K562 (cell line): ENCODE data around the gene XPNPEP1. TPM values are rescaled to one million over a fixed set of nuclear protein-coding genes. Genes with fewer than 3 reads are reported as not detected.

ENCODE experiments used
- ATAC-seq: fragments of 200-7000 bp; cut with Tn5 transposase; 3 replicates; pipeline ENCODE4 v1.9.1; 2020; ENCODE audit warnings: moderate library complexity
- BruUV-seq: library from RNA; stranded (reverse); fragments of 400-500 nt; replicated peaks from 2 replicates; lab custom pipeline; 2021; lab: Mats Ljungman, UMichigan
- CTCF ChIA-PET: fragments of 300-600 bp; formaldehyde crosslinking; extraction: SDS; loops from one replicate; lab custom pipeline; 2021; ENCODE audit warnings: low intra/inter-chr PET ratio; lab: Yijun Ruan, JAX
- POLR2A ChIA-PET: fragments of 300-600, 350-650 bp; sonication (Branson Sonifier 250); formaldehyde crosslinking; extraction: SDS; loops from one replicate; lab custom pipeline; 2021; ENCODE audit warnings: antibody characterized with exemption, inconsistent platforms; lab: Yijun Ruan, JAX
- DNase-seq, 4 experiments: peaks; one replicate each; pipeline versions ENCODE4 v3.0.0 to v3.0.0-alpha.2; 2011 to 2018; ENCODE audit warnings: low spot score in 3 of 4, mixed read lengths in 3 of 4; ENCODE audit errors: extremely low read depth in 1 of 4
- FAIRE-seq: peaks from 2 replicates; lab custom pipeline; 2011; peaks lifted over from hg19 to GRCh38; lab: Jason Lieb, UNC
- H2AFZ ChIP-seq: 2 replicates; pipeline ENCODE4 v1.6.0; 2011; ENCODE audit warnings: low read depth, low read length, control low read depth, inconsistent platforms
- H3K27ac ChIP-seq: fragments of 200-600 bp; 3 replicates; pipeline ENCODE4 v1.8.0; 2011; ENCODE audit warnings: low read depth, mild to moderate bottlenecking, control low read depth, inconsistent platforms, low read length, moderate library complexity, mixed read lengths; ENCODE audit errors: extremely low read depth
- H3K27me3 ChIP-seq, 2 experiments: fragments of 300-600 bp in 1 of 2; 2 replicates in 1 of 2; 3 replicates in 1 of 2; pipeline versions ENCODE4 v1.6.0 to v1.8.0; 2011; ENCODE audit warnings: inconsistent platforms in 2 of 2, low read length in 2 of 2, mild to moderate bottlenecking in 1 of 2, mixed read lengths in 1 of 2, moderate library complexity in 1 of 2; ENCODE audit not compliant: control insufficient read depth in 2 of 2, insufficient read depth in 2 of 2
- H3K36me3 ChIP-seq: fragments of 300-600 bp; 3 replicates; pipeline ENCODE4 v1.8.0; 2011; ENCODE audit warnings: mild to moderate bottlenecking, low read length, inconsistent platforms; ENCODE audit not compliant: control insufficient read depth, insufficient read depth
- H3K4me1 ChIP-seq, 2 experiments: fragments of 200-600 bp in 1 of 2; replicated peaks in 1 of 2; 2 replicates in 1 of 2; 3 replicates in 1 of 2; pipeline versions ENCODE4 v1.5.1 to v1.8.0; 2011; ENCODE audit warnings: inconsistent platforms in 2 of 2, low read length in 2 of 2, mild to moderate bottlenecking in 1 of 2, mixed read lengths in 1 of 2, moderate library complexity in 1 of 2; ENCODE audit not compliant: control insufficient read depth in 2 of 2, insufficient read depth in 2 of 2
- H3K4me2 ChIP-seq: 2 replicates; pipeline ENCODE4 v1.6.1; 2011; ENCODE audit warnings: low read length, control low read depth, inconsistent platforms, mixed read lengths; ENCODE audit not compliant: insufficient read depth
- H3K4me3 ChIP-seq: fragments of 200-600 bp; sonication (generic), shearing (Covaris generic); 2 replicates; pipeline ENCODE4 v1.5.1; 2016; ENCODE audit warnings: control low read depth, inconsistent platforms
- H3K79me2 ChIP-seq: fragments of 200-600 bp; 3 replicates; pipeline ENCODE4 v1.8.0; 2011; ENCODE audit warnings: low read length, inconsistent platforms; ENCODE audit not compliant: control insufficient read depth, insufficient read depth
- H3K9ac ChIP-seq, 2 experiments: 2 replicates each; pipeline versions ENCODE4 v1.6.0 to v1.6.1; 2011; ENCODE audit warnings: low read depth in 2 of 2, low read length in 2 of 2, control low read depth in 1 of 2, inconsistent platforms in 1 of 2, mild to moderate bottlenecking in 1 of 2, mixed read lengths in 1 of 2; ENCODE audit not compliant: insufficient read depth in 1 of 2
- H3K9me1 ChIP-seq: one replicate; pipeline ENCODE4 v1.6.0; 2011; ENCODE audit warnings: inconsistent platforms, mild to moderate bottlenecking, low read length, moderate library complexity; ENCODE audit not compliant: control insufficient read depth, insufficient read depth
- H3K9me3 ChIP-seq: replicated peaks from 2 replicates; pipeline ENCODE4 v1.5.1; 2011; ENCODE audit warnings: low read depth, low read length, inconsistent platforms; ENCODE audit not compliant: control insufficient read depth, insufficient read depth
- H4K20me1 ChIP-seq: replicated peaks from 2 replicates; pipeline ENCODE4 v1.6.1; 2011; ENCODE audit warnings: low read length, inconsistent platforms, mixed read lengths; ENCODE audit not compliant: control insufficient read depth, insufficient read depth
- CBFA2T2 ChIP-seq: fragments of 450-650 bp; conservative IDR thresholded peaks from 2 replicates; pipeline ENCODE4 v1.6.1; 2017; ENCODE audit warnings: mild to moderate bottlenecking
- HDAC1 ChIP-seq, 2 experiments: fragments of 450-650 bp; IDR thresholded peaks; 2 replicates each; pipeline ENCODE4 v1.6.1; 2016 to 2017; ENCODE audit warnings: inconsistent platforms in 1 of 2, mild to moderate bottlenecking in 1 of 2, moderate library complexity in 1 of 2
- JUNB ChIP-seq: fragments of 450-650 bp; formaldehyde crosslinking; conservative IDR thresholded peaks from 2 replicates; pipeline ENCODE4 v1.4.0; 2020; ENCODE audit warnings: mild to moderate bottlenecking
- ZNF347 ChIP-seq: fragments of 450-650 bp; formaldehyde crosslinking; IDR thresholded peaks from 2 replicates; pipeline ENCODE4 v1.4.0; 2020; ENCODE audit warnings: low read depth, mild to moderate bottlenecking, moderate library complexity
- ZNF507 ChIP-seq: conservative IDR thresholded peaks from 2 replicates; pipeline ENCODE4 v1.6.1; 2017; ENCODE audit warnings: missing genetic modification characterization, missing compliant biosample characterization
- WGBS: fragments of 100-300 bp; shearing (Covaris generic); methylation state at CpG from one replicate; pipeline ENCODE4 v1.1.6; 2016; ENCODE audit warnings: low coverage, mixed read lengths; ENCODE audit not compliant: insufficient coverage; ENCODE audit errors: missing lambda C conversion rate; 5-methylcytosine and 5-hydroxymethylcytosine counted together
- in situ Hi-C: fragments of 300-500 bp; cut with MboI; formaldehyde crosslinking; loops from 4 replicates; pipeline ENCODE4 v1.15.0; 2018; ENCODE audit warnings: inconsistent platforms, mixed read lengths
- intact Hi-C: fragments of 100-400 bp; cut with micrococcal nuclease; formaldehyde crosslinking; loops from 2 replicates; pipeline ENCODE4 v1.14.2; 2022
- polyA plus RNA-seq, 8 experiments: library from polyadenylated mRNA; depleted of rRNA in 4 of 8; stranded (reverse) in 5 of 8; unstranded in 3 of 8; fragments of >200 nt; fragmentation: Nextera tagmentation in 2 of 8; fragmentation: Illumina TruSeq in 1 of 8; extraction: Ambion mirVana in 2 of 8; extraction: Trizol in 1 of 8; gene quantifications; 2 replicates each; pipeline versions ENCODE4 v1.2.1 to v1.2.3, GENCODE V29; 2011 to 2014; ENCODE audit warnings: inconsistent platforms in 1 of 8, missing spikeins in 1 of 8
- total RNA-seq, 7 experiments: library from RNA; depleted of rRNA in 6 of 7; stranded (reverse); fragments of >200 nt in 6 of 7; fragmentation: Illumina TruSeq in 2 of 7; extraction: Trizol in 2 of 7; gene quantifications; 2 replicates each; pipeline versions ENCODE4 v1.2.1 to v1.2.3, GENCODE V29; 2011 to 2021; ENCODE audit warnings: low replicate concordance in 1 of 7
- TF ChIP-seq, protein P1 (sequence below): fragments of 250-450 bp; sonication (Bioruptor Pico); IDR thresholded peaks from 2 replicates; pipeline ENCODE4 v1.4.0; 2020

The XPNPEP1 gene
- total and polyA plus RNA-seq, 9 of the 15 experiments (the other 6 are each of a cell fraction or from before 2014, with no cell fraction given), result 24.2 to 93.5 (median 40.1) TPM

GRCh38 chr10:109831846-109832245 is 91.5 kb downstream of the XPNPEP1 start (continued):
- TF ChIP-seq, protein P1, sequence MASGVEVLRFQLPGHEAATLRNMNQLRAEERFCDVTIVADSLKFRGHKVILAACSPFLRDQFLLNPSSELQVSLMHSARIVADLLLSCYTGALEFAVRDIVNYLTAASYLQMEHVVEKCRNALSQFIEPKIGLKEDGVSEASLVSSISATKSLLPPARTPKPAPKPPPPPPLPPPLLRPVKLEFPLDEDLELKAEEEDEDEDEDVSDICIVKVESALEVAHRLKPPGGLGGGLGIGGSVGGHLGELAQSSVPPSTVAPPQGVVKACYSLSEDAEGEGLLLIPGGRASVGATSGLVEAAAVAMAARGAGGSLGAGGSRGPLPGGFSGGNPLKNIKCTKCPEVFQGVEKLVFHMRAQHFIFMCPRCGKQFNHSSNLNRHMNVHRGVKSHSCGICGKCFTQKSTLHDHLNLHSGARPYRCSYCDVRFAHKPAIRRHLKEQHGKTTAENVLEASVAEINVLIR (CRISPR knock-in tag), result no peak
- no peak for TF ChIP-seq JUNB (CRISPR knock-in tag)

GRCh38 chr10:109824206-109824605 is 99.1 kb downstream of the XPNPEP1 start:
- H2AFZ ChIP-seq, result no peak overlapping the region
- H3K4me2 ChIP-seq, result no peak overlapping the region
- H3K9me1 ChIP-seq, result no peaks in the 10 kb centered on the region
- no peaks in the 10 kb centered on the region for H3K27me3 ChIP-seq
- DNase-seq (no peak), FAIRE-seq (no peak), ATAC-seq (no peak)
- no peaks in the 10 kb centered on the region for H3K79me2 ChIP-seq
- TF ChIP-seq HDAC1 (IDR thresholded peaks at IDR 0.05), result no peak
- no peak for TF ChIP-seq CBFA2T2
- TF ChIP-seq ZNF347, result no peak
- no peak for TF ChIP-seq ZNF507 (tag)
- no peak overlapping the region for H3K4me3 ChIP-seq
- H4K20me1 ChIP-seq, result no peaks in the 10 kb centered on the region
- ChIA-PET POLR2A (no interaction called here), CTCF (no interaction called here)
- intact Hi-C loops (no loop called here), in situ Hi-C loops (no loop called here)
- no peaks in the 10 kb centered on the region for H3K9me3 ChIP-seq
- H3K4me1 ChIP-seq, result no peaks in the 10 kb centered on the region
- no TSS peak for BruUV-seq
- 7% methylated on average over 1 of the region's 1 CpG for WGBS
- no peaks in the 10 kb centered on the region for H3K36me3 ChIP-seq
- H3K27ac ChIP-seq, result no peak overlapping the region
- H3K9ac ChIP-seq, result no peak overlapping the region
